ENCODE results near the gene CABLES2.

The CABLES2 gene

DNA sequence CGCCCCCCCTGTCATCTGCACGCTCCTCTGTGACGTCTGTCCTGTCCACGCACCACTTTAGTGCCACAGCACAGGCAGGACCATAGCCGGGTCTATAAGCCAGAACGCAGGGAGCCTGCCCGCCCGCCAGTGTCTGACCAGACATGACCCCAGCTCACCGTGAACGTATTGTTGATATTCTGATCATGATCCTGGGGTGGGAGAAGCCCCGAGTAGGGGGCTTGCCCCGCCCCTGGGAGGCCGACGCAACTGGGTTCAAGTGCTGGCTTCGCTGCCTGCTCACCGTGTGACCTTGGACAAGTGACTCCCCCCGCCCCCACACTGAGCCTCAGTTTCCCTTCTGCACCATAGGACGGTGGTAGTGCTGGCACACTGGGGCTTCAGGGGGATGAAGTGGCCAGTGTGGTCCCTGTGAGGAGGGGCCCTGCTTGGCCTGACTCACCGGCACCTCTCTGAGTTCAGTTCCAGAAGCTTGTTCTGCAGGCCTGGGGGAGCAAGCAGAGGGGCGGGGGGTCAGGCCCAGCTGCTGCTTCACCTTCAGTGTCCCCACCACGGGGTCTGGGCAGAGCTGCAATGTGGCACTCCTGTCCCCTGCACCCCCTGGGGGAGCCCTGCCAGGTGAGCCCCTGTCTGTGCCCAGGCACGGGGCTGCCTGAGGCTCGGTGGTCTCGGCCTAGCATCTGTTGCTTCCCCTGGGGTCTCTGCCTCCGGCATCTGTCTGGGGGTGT is 11.1 kb upstream of the CABLES2 start (continued):
- no peak for TF ChIP-seq ZNF70 (CRISPR knock-in tag; IDR thresholded peaks at IDR 0.05)

DNA sequence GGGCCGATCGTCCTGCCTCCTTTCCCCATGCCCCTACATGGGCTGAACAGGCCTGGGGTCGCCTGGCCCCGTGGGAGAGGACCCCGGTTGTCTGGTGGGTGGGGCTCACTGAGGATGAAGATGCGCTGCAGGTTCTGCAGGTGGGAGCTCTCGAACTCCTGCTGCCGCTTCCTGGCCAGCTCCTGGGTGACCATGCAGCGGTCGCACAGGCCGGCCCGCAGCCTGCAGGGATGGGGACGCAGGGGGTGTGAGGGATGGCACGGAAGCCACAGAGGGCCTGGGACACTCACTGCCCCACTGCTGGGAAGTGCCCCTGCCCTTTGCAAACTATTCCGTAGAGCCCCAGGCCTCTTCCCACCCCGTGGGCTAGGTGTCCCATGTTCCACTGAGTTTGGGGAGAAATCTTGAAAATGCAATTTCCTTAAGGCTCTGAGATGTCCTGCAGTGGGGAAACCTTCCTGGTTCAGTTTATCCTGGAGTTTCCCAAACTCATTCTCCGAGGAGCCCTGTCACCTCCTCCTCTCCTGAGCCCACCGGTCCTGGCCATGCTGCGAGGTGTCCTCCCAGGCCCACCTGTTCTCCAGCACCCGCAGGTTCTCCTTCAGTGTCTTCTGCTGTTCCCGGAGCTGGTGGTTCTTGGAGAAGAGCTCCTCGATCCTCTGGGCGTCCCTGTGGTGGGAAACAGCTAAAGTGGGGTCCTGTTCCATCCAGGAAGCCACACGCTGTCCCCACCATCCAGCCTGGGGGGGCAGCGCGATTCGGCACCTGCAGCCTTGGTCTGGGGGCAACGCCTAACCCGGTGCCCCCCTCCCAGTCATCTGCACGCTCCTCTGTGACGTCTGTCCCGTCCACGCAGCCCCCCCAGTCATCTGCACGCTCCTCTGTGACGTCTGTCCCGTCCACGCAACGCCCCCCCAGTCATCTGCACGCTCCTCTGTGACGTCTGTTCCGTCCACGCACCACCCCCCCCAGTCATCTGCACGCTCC is 9.9 kb upstream of the CABLES2 start:
- no peak for TF ChIP-seq ZFP3 (CRISPR knock-in tag; IDR thresholded peaks at IDR 0.05)
- no peak for TF ChIP-seq PPARA (CRISPR knock-in tag; IDR thresholded peaks at IDR 0.05; ENCODE audit: borderline replicate concordance)
- no peak for TF ChIP-seq ESRRG (CRISPR knock-in tag; IDR thresholded peaks at IDR 0.05)
- no peak for TF ChIP-seq OSR1 (CRISPR knock-in tag; IDR thresholded peaks at IDR 0.05)
- TF ChIP-seq ZNF8 (CRISPR knock-in tag; IDR thresholded peaks at IDR 0.05), result no peak
- ATAC-seq, result no peak

DNA sequence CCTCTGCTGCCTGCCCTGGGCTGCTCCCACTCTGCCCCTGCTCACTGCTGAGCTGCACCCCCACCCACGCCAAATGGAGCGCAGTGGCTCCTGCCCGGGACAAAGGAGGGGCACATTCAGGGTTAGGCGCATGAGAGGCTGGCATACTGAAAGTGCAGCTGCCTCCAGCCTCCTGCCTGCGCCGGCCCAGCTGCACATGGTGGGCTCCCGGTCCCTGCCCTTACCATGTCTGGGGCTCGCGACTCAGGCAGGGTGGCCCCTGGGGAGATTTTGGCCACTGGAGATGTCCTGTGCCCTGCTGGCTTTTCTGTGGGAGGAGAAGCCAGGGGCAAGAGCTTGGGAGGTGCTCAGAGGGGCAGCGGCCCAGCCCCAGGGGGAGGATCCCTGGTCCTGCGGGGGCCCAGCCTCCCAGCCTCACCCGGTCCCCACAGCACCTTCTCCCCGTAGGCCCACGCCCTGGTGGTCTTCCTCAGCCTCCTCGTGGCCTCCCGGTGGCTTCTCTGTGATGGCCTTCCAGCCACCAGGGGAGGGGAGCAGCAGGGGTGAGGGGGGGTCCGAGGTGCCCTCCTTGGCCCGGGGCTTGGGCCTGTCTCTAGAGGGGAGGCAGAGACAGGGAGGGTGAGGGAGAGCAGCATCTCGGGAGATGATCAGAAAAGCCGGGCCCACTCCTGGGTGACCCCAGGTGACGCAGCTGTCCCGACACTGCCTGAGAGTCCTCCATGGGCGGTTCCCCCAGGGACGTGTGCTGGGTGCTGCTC is 8.4 kb upstream of the CABLES2 start:
- ATAC-seq, result no peak
- no peak for TF ChIP-seq SNAI2 (CRISPR knock-in tag; IDR thresholded peaks at IDR 0.05)
- no peak for TF ChIP-seq ZFP3 (CRISPR knock-in tag; IDR thresholded peaks at IDR 0.05)
- no peak for TF ChIP-seq ZFP30 (CRISPR knock-in tag; IDR thresholded peaks at IDR 0.05)
- TF ChIP-seq TCF4 (CRISPR knock-in tag; IDR thresholded peaks at IDR 0.05; ENCODE audit: borderline replicate concordance), result no peak
- TF ChIP-seq, protein P1, sequence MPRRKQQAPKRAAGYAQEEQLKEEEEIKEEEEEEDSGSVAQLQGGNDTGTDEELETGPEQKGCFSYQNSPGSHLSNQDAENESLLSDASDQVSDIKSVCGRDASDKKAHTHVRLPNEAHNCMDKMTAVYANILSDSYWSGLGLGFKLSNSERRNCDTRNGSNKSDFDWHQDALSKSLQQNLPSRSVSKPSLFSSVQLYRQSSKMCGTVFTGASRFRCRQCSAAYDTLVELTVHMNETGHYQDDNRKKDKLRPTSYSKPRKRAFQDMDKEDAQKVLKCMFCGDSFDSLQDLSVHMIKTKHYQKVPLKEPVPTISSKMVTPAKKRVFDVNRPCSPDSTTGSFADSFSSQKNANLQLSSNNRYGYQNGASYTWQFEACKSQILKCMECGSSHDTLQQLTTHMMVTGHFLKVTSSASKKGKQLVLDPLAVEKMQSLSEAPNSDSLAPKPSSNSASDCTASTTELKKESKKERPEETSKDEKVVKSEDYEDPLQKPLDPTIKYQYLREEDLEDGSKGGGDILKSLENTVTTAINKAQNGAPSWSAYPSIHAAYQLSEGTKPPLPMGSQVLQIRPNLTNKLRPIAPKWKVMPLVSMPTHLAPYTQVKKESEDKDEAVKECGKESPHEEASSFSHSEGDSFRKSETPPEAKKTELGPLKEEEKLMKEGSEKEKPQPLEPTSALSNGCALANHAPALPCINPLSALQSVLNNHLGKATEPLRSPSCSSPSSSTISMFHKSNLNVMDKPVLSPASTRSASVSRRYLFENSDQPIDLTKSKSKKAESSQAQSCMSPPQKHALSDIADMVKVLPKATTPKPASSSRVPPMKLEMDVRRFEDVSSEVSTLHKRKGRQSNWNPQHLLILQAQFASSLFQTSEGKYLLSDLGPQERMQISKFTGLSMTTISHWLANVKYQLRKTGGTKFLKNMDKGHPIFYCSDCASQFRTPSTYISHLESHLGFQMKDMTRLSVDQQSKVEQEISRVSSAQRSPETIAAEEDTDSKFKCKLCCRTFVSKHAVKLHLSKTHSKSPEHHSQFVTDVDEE (CRISPR knock-in tag; IDR thresholded peaks at IDR 0.05), result no peak
- TF ChIP-seq OSR1 (CRISPR knock-in tag; IDR thresholded peaks at IDR 0.05), result no peak
- TF ChIP-seq ZNF565 (CRISPR knock-in tag; conservative IDR thresholded peaks at IDR 0.05; ENCODE audit: low read depth), result no peak
- no peak for TF ChIP-seq ISL1 (CRISPR knock-in tag; IDR thresholded peaks at IDR 0.05)
- no peak for TF ChIP-seq TOX (CRISPR knock-in tag; IDR thresholded peaks at IDR 0.05; ENCODE audit: borderline replicate concordance)
- TF ChIP-seq PATZ1 (CRISPR knock-in tag; IDR thresholded peaks at IDR 0.05; ENCODE audit: borderline replicate concordance), result no peak
- TF ChIP-seq ESRRG (CRISPR knock-in tag; IDR thresholded peaks at IDR 0.05), result no peak

DNA sequence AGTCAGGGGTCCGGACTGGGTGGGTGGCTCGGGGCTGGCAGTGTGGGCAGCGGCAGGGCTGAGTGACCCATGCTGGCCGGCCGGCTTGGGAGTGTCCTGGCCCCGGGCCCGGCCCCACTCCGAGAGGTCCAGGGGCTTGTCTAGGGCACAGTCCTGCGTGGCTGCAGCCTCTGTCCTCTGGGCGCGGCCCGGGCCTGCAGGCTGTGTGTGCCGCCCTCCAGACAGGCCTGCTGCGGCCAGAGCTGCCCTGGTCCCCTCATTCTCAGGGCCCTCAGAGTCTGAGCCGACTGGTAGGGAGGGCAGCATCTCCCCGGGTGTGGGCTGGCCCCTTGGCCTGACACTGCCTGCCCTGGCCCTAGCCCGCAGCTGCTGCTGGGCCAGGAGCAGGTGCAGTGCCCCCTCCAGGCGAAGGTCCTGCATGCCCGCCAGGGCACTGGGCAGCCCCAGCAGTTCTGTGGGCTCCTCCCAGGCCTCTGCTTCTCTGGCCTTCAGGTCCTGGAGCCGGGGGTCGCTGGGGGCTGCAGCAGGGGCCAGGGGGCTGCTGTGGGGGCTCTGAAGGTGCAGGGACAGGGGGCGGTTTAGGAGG is 6.9 kb upstream of the CABLES2 start:
- peak; percentile 64 for ATAC-seq
- TF ChIP-seq ESRRG (CRISPR knock-in tag; IDR thresholded peaks at IDR 0.05) (no peak), ZC3H10 (CRISPR knock-in tag; IDR thresholded peaks at IDR 0.05) (no peak), TOX (CRISPR knock-in tag; IDR thresholded peaks at IDR 0.05; ENCODE audit: borderline replicate concordance) (no peak), GLIS3 (CRISPR knock-in tag; IDR thresholded peaks at IDR 0.05) (no peak), OSR1 (CRISPR knock-in tag; IDR thresholded peaks at IDR 0.05) (no peak), ARNTL (CRISPR knock-in tag; IDR thresholded peaks at IDR 0.05; ENCODE audit: borderline replicate concordance, low read depth) (no peak), BACH2 (CRISPR knock-in tag; IDR thresholded peaks at IDR 0.05; ENCODE audit: borderline replicate concordance) (no peak), TCF4 (CRISPR knock-in tag; IDR thresholded peaks at IDR 0.05; ENCODE audit: borderline replicate concordance) (no peak), SNAI2 (CRISPR knock-in tag; IDR thresholded peaks at IDR 0.05) (no peak), ISL1 (CRISPR knock-in tag; IDR thresholded peaks at IDR 0.05) (no peak), ZNF70 (CRISPR knock-in tag; IDR thresholded peaks at IDR 0.05) (no peak), ZNF8 (CRISPR knock-in tag; IDR thresholded peaks at IDR 0.05) (no peak), ZFP3 (CRISPR knock-in tag; IDR thresholded peaks at IDR 0.05) (no peak)
- TF ChIP-seq, protein P2, sequence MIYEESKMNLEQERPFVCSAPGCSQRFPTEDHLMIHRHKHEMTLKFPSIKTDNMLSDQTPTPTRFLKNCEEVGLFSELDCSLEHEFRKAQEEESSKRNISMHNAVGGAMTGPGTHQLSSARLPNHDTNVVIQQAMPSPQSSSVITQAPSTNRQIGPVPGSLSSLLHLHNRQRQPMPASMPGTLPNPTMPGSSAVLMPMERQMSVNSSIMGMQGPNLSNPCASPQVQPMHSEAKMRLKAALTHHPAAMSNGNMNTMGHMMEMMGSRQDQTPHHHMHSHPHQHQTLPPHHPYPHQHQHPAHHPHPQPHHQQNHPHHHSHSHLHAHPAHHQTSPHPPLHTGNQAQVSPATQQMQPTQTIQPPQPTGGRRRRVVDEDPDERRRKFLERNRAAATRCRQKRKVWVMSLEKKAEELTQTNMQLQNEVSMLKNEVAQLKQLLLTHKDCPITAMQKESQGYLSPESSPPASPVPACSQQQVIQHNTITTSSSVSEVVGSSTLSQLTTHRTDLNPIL (CRISPR knock-in tag; IDR thresholded peaks at IDR 0.05; ENCODE audit: low read depth), result no peak
- TF ChIP-seq, protein P1 (CRISPR knock-in tag; IDR thresholded peaks at IDR 0.05), result no peak
- TF ChIP-seq, protein P3, sequence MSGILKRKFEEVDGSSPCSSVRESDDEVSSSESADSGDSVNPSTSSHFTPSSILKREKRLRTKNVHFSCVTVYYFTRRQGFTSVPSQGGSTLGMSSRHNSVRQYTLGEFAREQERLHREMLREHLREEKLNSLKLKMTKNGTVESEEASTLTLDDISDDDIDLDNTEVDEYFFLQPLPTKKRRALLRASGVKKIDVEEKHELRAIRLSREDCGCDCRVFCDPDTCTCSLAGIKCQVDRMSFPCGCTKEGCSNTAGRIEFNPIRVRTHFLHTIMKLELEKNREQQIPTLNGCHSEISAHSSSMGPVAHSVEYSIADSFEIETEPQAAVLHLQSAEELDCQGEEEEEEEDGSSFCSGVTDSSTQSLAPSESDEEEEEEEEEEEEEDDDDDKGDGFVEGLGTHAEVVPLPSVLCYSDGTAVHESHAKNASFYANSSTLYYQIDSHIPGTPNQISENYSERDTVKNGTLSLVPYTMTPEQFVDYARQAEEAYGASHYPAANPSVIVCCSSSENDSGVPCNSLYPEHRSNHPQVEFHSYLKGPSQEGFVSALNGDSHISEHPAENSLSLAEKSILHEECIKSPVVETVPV (CRISPR knock-in tag; IDR thresholded peaks at IDR 0.05), result no peak

Data from SK-N-SH treated with all-trans-retinoic acid at 6 μM for 48 hours (cell line).